ENCODE results near the gene NMRK2.

GRCh38 chr19:3919793-3920192, 13.1 kb upstream of the NMRK2 start:
- TF ChIP-seq POLR2AphosphoS5 (IDR thresholded peaks at IDR 0.05; ENCODE audit: borderline replicate concordance, low read depth, low read length) = no peak
- TF ChIP-seq EZH2 (IDR thresholded peaks at IDR 0.05) = no peak
